ENCODE results near the gene CHP1.
A peak's percentile ranks its signal among the peaks of the same experiment; 100 is the strongest.
"Not testable (repeated sequence)": the region's sequence is repeated elsewhere in the genome, so short reads cannot be mapped to it uniquely, and the experiment has no call there.

CHP1 gene

DNA sequence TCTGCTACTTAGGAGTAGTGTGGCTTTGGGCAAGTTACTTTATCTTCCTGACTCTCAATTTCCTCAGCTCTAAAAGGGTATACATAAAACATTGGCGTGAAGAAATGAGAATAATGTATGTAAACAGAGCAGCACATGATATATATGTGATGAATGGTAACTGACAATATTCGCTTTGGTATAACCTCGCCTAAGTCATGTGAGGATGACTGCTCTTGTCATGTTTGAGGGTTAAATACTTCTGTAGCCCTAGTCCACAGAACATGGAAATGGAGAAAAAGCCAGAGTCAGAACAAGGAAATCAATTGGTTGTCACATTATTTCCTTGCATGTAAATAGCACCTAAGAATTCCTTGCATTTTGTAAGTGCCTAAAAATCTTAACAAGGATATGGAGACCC is 25.0 kb downstream of the CHP1 start:
- H3K4me3 ChIP-seq (ENCODE audit: low read depth, low read length) = no peak overlapping the region

DNA sequence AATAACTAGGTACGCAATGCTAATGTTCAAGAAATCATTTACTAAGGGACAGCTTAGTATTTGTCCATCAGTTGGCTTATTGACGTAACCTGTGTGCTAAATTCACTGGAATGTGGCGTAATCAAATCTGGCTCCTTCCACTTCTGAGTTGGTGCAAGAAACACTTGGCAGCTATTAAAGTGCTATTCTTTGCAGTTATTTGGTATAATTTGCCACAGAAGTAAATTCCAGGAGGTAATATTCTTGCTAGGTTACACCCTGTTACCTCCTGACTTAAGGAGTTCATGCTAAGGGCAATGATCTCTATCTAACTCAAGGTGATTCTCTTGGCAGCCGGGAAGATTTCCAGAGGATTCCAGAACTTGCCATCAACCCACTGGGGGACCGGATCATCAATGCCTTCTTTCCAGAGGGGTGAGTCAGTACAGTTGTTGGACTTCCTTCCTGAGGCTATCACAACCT is 25.5 kb downstream of the CHP1 start:
- H3K4me3 ChIP-seq (ENCODE audit: low read depth, low read length) = no peak overlapping the region

DNA sequence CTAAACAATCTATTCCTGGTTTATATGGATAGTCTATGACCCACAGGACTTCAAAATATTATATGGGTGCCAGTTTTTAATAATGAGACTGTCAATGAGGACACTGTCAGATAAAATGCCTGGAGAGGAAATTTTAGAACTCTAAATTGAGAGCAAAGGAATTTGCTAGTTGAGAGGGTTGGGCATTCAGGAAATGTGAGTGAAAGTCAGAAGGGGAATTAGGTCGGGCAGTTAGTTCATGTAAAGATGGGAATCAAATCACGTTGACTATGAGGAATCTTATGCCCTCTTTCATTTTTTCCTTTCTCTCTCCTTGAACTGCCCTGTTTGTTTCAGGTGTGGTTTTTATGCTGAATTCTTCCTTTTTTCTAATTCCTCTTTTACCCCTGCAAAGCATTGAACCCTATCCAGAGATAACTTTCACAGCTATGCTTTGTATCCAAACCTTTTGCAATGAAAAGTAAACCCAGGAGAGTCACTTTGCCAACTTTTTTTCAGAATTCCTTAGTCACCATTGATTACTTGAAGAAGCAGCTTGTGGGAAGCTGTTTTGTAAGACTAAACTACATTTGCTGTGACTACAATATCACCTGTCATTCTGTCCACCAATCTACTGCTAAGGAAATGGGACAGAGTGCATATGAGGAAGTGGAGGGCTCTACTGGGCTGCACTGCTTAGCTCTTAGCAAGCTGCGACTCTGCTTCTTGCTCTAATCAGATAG is 27.8 kb downstream of the CHP1 start:
- H3K4me3 ChIP-seq (ENCODE audit: low read depth, low read length) = no peak overlapping the region

DNA sequence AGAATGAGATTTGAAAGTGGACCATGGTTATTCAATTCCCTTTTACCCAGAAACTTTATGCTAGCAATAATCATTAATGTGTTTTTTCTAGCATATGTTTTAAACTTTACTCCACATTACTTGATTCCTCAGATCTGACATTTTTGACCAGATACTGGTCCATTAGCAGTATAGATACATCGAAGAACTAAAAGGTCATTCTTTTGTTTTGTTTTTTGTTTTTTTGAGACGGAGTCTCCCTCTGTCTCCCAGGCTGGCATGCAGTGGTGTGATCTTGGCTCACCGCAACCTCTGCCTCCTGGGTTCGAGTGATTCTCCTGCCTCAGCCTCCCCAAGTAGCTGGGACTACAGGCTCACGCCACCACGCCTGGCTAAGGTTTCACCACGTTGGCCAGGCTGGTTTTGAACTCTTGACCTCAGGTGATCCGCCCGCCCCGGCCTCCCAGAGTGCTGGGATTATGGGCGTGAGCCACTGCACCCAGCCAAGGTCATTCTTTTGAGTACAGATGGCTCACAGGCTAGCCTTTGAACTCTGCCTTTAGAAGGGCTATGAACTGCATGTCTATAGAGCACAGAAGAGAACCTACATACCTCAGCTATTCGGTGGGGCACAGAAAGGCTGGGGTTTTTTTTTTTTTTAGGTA is 28.6 kb downstream of the CHP1 start:
- H3K4me3 ChIP-seq (ENCODE audit: low read depth, low read length) = no peak overlapping the region

DNA sequence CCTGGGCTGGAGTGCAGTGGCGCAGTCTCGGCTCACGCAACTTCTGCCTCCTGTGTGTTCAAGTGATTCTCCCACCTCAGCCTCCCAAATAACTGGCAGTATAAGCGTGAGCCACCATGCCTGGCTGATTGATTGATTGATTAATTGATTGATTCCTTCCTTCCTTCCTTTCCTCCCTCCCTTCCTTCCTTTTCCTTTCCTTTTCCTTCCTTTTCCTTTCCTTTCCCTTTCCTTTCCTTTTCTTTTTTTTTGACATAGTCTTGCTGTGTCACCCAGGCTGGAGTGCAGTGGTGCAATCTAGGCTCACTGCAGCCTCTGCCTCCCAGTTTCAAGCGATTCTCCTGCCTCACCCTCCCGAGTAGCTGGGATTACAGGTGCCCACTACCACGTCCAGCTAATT is 29.9 kb downstream of the CHP1 start:
- H3K4me3 ChIP-seq (ENCODE audit: low read depth, low read length) = not testable (repeated sequence)

DNA sequence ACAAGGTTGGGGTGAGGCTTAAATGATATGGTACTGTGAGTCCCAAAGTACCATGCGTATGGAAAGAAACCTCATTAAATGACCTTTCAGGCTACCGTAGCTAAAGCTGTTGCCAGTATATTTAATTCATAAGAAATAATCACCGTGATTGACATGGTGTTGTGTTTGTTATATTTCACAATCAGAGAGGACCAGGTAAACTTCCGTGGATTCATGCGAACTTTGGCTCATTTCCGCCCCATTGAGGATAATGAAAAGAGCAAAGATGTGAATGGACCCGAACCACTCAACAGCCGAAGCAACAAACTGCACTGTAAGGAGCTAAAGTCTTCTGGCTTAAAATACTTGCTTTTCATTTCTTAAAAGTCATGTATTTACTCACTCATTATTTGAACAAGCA is 31.5 kb downstream of the CHP1 start:
- H3K4me3 ChIP-seq (ENCODE audit: low read depth, low read length) = no peak overlapping the region

DNA sequence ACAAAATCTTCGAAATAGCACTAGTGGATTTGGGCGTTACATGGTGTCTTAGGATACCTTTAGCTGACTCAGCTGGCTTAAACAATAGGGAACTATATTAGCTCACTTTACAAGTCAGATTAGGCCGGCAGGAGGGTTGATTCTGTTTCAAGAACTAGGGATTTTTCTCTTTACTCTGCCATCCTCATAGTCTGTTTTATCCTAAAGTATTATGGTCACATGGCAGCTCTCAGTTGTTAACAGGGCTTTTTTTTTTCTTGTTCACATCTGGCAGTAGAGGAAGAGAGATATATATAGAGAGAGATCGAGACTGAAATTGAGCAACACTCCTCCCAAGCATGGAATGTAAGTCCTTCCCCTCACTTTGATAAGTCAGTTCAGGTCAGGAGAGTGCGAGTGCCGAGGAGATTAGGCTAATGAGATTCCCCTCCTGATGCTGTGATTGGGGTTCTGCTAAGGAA is 32.9 kb downstream of the CHP1 start:
- H3K4me3 ChIP-seq (ENCODE audit: low read depth, low read length) = no peak overlapping the region

DNA sequence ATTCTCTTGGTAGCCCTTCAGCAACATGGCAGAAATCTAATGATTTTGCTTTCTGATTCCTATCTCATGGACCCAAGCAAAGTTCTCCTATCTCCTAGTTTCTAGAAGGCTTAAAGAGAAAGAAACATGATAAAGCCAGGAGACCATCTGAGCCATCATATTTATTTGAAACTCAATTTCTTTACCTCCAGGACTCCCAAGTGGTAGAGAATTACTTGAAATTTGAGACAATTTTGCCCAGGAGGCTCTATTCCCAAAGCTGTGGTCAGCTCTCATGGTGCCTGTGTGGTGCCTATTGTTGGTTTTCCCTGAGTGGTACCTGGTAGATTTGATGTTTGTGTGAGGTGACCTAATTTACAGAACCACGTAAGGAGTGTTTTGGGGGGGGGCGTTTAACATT is 38.8 kb downstream of the CHP1 start:
- H3K4me3 ChIP-seq (ENCODE audit: low read depth, low read length) = no peak overlapping the region

DNA sequence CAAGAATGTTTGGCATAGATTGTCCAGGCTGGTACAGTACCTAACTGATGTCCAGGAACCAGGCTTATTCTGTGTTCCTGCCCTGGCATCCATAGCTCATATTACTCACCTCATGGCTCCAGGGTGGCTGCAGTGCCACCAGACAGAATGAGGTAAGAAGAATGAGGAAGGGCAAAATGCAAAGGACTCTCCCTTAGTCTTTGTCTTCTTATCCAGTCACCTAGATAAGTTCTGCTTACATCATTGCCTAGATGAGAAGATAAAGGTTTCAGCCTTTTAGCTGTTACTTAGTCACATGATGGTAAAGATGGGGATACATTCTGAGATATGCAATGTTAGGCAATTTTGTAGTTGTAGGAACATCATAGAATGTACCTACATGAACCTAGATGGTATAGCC is 45.8 kb downstream of the CHP1 start:
- no peak overlapping the region for H3K4me3 ChIP-seq (ENCODE audit: low read depth, low read length)

DNA sequence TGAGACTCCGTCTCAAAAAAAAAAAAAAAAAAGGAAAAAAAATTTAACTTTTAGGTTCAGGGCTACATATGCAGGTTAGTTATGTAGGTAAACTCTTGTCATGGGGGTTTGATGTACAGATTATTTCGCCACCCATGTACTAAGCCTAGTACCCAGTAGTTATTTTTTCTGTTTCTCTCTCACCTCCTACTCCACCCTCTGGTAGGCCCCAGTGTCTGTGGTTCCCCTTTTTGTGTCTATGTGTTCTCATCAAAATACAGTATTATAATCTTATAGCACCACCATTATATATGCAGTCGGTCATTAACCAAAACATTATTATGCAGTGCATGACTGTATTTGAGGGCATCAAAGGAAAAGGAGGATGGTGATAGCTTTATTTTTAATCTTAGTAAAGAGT is 47.3 kb downstream of the CHP1 start:
- no peak overlapping the region for H3K4me3 ChIP-seq (ENCODE audit: low read depth, low read length)

DNA sequence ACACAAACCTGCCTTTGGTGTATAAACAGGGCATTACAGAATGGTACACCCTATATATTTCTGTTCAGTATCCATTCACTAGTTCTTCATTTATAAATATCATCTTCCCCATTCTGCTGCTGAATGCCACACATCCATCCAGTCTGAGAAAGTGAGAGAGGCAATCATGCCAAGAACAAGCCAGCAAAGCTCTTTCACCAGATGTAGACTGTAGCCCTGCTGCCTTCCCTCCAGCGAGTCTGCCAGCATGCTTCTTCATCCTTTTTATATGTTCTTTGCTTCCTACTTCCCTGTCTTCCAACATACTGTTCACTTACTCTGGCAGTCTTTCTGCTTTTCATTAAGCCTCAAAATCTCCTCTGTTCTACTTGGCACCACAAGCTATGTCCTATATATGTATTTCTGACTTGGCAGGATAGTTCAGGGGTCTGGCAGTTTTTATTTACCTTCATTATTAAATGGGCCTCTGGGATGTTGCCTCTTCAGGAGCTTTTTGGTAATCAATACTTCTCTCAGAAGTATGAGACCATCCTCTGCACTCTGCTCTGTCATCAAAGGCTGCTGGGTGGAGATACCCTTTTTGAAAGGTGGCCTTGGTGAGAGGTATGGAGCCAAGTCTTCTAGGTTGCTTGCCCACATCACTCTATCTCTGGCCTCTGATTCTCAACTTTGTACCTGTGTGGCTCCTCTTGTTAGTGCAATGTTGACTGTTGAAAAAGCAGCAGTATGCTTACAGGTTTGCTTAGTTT is 48.6 kb downstream of the CHP1 start:
- no peak overlapping the region for H3K4me3 ChIP-seq (ENCODE audit: low read depth, low read length)

DNA sequence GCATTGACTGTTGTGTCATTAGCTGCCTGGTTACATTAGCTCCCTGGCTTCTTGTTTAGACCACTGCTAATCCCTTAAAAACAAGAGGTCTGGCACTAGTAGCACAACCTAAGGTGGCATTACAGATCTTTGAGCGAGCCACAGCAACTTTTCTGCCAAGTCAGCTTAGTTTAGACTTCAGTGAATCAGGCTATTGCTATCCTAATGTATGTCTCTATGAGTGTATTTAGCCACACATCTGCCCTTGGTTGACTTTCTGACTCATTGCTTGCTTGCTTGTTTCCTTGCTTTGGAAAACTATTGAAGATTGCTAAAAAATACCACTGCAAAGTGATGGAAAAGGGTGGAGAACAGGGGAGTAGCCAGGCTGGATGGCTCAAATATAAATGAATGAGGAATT is 50.2 kb downstream of the CHP1 start:
- no peak overlapping the region for H3K4me3 ChIP-seq (ENCODE audit: low read depth, low read length)

DNA sequence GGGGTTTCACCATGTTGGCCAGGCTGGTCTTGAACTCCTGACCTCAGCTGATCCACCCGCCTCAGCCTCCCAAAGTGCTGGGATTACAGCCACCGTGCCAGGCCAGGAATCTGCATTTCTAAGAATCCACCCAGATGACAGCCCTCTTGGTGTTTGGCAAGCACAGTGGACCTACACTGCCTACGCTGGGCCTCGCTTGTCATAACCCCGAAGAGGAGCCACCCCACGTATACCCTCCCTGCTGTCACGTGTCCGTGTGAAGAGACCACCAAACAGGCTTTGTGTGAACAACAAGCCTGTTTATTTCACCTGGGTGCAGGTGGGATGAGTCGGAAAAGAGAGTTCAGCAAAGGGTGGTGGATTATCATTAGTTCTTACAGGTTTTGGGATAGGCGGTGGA is 51.4 kb downstream of the CHP1 start:
- not testable (repeated sequence) for H3K4me3 ChIP-seq (ENCODE audit: low read depth, low read length)

DNA sequence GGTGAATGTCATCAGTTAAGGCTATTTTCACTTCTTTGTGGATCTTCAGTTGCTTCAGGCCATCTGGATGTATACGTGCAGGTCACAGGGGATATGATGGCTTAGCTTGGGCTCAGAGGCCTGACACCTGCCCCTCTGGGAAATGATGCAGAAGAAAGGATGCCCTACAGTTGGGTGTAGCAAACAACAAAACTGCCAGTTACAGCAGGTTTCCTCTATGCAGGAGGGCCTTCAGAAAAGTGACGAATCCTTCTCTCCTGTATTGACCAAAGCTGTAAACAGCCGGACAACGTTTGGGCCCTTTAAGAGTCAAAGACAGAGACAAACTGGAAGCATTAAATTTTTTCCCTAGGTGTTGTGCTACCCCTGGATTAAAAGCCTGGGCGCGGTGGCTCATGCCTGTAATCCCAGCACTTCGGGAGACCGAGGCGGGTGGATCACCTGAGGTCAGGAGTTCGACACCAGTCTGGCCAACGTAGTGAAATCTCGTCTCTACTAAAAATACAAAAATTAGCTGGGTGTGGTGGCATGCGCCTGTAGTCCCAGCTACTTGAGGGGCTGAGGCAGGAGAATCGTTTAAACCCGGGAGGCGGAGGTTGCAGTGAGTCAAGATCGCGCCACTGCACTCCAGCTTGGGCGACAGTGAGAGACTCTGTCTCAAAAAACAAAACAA is 52.0 kb downstream of the CHP1 start:
- peak overlapping the region; percentile 98 for H3K4me3 ChIP-seq (ENCODE audit: low read depth, low read length)

DNA sequence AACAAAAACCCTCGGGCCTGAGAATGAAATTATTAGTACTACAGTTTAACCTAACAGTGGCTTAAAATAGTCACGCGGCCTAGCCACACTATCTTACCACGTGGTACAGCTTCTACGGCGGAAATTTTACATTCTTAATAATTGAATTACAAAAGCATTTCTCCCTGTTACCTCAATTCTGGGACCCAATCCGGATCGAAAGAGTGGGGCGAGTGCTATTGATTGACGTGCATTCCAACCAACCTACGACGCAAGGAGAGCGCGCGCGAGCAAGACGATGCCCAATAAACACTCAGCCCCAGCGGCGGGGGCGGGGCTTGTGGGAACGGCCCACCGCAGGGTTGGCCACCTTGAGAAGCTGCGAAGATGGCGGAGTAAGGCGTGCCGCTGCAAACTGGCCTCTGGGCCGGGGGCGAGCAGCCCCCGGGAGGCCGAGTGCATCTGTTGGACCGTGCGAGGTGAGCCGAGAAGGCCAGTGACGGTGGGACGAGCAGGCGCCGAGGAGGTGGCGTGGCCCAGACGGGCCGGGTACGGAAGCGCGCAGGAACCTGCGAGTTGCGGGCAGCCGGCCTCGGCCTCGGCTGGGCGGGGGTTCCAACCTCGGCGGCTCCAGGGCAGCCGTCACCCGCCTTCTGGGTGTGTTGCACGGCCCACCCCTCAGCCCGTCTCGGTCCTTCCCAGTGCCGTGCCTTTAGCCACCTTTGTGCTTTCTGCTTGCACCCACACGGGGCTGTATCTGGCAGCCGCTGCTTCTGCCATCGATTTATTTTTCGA is 52.8 kb downstream of the CHP1 start:
- peak overlapping the region; percentile 98 for H3K4me3 ChIP-seq (ENCODE audit: low read depth, low read length)

DNA sequence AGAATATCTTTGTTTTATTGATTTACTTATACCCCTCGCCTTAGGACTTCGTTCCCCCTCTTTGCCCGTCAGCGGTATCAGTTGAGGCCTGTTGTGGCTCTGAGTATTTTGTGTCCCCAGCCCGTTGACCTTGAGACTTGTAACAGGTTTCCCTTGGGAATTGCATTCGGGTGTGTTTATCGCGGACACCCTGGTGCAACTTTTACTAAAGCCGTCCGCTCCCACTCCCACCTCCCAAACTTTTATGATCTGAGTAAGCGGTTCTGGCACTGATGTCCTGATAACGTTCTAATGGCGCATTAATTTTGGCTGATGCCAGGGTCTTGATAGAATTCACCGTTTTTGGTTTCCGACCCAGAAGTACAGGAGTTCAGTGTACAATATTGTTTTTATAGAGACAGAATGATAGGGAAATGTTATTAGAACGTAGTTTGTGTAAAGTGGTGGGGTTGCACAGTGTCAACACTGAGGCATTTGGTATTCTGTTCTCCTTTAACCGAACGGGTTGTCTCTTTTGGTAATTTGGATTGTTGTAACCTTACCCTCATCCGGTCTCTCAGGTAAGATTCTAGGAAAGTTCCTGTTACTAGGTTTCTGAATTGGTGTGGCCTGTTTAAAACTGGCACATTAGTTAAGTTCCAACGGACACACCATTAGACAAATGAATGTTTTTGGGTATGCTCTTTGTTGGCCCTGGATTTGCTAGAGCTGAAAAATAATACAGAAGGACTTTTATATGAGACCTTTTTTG is 53.5 kb downstream of the CHP1 start:
- peak overlapping the region; percentile 98 for H3K4me3 ChIP-seq (ENCODE audit: low read depth, low read length)

DNA sequence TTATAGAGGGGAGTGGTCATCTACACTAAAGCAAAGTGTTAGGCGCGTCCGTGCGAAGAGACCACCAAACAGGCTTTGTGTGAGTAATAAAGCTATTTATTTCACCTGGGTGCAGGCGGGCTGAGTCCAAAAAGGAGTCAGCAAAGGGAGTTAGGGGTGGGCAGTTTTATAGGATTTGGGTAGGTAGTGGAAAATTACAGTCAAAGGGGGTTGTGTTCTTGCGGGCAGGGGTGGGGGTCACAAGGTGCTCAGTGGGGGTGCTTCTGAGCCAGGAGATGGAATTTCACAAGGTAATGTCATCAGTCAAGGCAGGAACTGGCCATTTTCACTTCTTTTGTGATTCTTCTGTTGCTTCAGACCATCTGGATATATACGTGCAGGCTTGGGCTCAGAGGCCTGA is 54.2 kb downstream of the CHP1 start:
- peak overlapping the region; percentile 98 for H3K4me3 ChIP-seq (ENCODE audit: low read depth, low read length)

DNA sequence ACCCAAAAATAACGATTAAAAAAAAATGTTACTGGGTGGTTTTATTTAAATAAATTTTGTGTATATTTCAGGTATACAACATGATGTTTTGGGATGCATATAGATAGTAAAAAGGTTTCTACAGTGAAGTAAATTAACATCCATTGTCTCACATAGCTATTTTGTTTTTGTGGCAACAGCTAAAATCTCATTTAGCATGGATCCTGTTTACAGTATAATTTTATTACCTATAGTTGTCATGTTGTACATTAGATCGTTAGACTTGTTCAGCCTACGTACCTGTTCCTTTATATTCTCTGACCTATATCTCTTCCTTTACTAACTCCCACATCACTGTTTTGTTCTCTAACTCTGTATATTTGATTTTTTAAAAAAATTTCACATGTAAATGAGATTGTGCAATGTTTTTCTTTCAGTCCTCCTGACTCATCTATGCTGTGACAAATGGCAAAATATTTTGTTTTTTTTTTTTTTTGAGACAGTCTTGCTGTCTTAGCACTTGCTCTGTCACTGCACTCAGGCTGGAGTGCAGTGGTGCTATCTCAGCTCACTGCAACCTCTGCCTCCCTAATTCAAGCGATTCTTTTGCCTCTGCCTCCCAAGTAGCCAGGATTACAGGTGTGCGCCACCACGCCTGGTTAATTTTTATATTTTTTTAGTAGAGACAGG is 55.7 kb downstream of the CHP1 start:
- H3K4me3 ChIP-seq (ENCODE audit: low read depth, low read length) = no peak overlapping the region

DNA sequence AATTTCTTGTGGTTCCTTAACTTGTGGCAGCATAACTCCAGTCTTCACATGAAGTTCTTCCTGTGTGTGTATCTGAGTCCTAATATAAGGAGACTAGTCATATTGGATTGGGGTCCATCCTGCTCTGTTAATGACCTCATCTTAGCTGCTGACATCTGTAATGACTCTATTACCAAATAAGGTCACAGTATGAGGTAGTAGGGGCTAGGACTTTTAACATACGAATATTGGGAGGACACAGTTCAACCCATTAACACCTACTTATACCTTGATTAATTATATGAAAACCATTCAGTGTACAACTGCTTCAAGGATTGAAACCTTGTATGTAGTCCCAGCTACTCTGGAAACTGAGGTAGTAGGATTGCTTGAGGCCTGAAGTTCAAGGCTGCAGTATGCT is 57.4 kb downstream of the CHP1 start:
- no peak overlapping the region for H3K4me3 ChIP-seq (ENCODE audit: low read depth, low read length)
